HG03064 (cell line): ENCODE data around the gene ATP10A.

Source experiments
- ATAC-seq: cut with Tn5 transposase; IDR thresholded peaks from one replicate; pipeline ENCODE4 v1.9.1; 2021; ENCODE audit warnings: low read depth; ENCODE audit not compliant: unreplicated experiment

The ATP10A gene

GRCh38 chr15:25711164-25711563 lies 152.0 kb downstream of the ATP10A start:
- ATAC-seq: no peak

- no peak for ATAC-seq
Observed at GRCh38 chr15:25710184-25710583, 152.9 kb downstream of the ATP10A start.

- ATAC-seq: no peak
Observed at GRCh38 chr15:25709437-25710159, 153.5 kb downstream of the ATP10A start.

- ATAC-seq: no peak
Observed at GRCh38 chr15:25708391-25708790, 154.7 kb downstream of the ATP10A start.

GRCh38 chr15:25707656-25708365 lies 155.3 kb downstream of the ATP10A start:
- ATAC-seq: no peak

- no peak for ATAC-seq
Observed at GRCh38 chr15:25706176-25706955, 156.8 kb downstream of the ATP10A start.

- ATAC-seq: no peak
Observed at GRCh38 chr15:25705433-25706115, 157.6 kb downstream of the ATP10A start.

- no peak for ATAC-seq
Observed at GRCh38 chr15:25703726-25704125, 159.4 kb downstream of the ATP10A start.

GRCh38 chr15:25701721-25702465 lies 161.2 kb downstream of the ATP10A start:
- ATAC-seq: no peak

- no peak for ATAC-seq
Observed at GRCh38 chr15:25700916-25701315, 162.2 kb downstream of the ATP10A start.

GRCh38 chr15:25697586-25697985 lies 165.5 kb downstream of the ATP10A start:
- ATAC-seq: no peak

GRCh38 chr15:25695875-25696760 lies 167.0 kb downstream of the ATP10A start:
- ATAC-seq: no peak

GRCh38 chr15:25694823-25695312 lies 168.3 kb downstream of the ATP10A start:
- no peak for ATAC-seq

GRCh38 chr15:25694239-25694584 lies 168.9 kb downstream of the ATP10A start:
- no peak for ATAC-seq

- ATAC-seq: no peak
Observed at GRCh38 chr15:25693321-25694238, 169.5 kb downstream of the ATP10A start.

- ATAC-seq: no peak
Observed at GRCh38 chr15:25691544-25692430, 171.3 kb downstream of the ATP10A start.
